ENCODE results near the gene ALOX15B.
"Not testable (repeated sequence)": the region's sequence is repeated elsewhere in the genome, so short reads cannot be mapped to it uniquely, and the experiment has no call there.

The ALOX15B gene

DNA sequence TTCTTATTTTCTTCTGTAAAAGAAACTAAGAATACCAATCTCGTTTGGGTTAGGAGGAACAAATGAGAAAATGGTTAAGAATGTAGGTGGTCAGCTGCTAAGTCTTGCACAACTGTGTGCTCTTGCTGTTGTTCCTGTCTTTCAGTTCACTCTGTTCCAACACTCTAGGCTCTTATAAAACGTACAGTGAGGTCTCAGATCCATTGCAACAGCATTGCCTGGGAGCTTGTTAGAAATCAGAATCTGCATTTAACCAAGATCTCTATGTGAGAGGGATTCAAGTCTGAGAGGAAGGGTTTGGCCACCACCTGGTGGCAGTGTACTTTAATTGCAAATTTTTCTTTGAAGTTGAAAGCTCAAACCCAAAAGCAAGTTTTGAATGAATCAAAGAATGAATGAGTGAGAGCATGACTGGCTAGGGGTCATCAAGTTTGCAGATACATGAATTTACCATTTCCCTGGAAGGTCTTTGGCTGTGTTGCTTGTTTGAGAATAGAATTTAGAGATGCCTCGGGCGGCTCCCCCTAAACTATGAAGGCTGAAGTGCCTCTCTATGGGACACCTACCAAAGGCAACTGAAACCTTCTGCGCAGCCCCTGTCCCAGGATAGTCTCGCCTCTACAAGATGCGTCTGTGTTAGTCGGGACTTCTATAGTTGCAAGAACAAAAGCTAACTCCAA is 2.5 kb downstream of the ALOX15B start:
- DNase-seq (ENCODE audit: low read depth) = peak; percentile 28

DNA sequence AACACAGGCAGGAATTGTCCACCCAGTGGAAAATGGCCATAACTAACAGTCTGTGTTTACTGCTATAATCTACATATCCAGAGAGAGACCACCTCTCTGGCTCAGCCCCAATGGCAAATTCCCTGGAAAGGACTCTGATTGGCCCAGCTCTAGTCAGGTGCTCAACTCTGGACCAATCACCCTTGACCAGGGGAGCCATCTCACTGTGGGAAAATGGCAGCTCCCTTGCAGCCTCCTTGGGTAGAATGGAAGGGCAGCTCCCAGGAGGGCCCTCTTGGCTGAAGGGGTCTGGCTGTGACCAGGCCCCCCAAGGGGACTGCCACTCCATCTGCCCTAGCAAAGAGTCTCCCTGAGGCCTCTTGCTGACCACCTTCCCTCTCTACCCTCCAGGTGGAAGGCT is 3.1 kb downstream of the ALOX15B start:
- DNase-seq (ENCODE audit: low read depth) = no peak

DNA sequence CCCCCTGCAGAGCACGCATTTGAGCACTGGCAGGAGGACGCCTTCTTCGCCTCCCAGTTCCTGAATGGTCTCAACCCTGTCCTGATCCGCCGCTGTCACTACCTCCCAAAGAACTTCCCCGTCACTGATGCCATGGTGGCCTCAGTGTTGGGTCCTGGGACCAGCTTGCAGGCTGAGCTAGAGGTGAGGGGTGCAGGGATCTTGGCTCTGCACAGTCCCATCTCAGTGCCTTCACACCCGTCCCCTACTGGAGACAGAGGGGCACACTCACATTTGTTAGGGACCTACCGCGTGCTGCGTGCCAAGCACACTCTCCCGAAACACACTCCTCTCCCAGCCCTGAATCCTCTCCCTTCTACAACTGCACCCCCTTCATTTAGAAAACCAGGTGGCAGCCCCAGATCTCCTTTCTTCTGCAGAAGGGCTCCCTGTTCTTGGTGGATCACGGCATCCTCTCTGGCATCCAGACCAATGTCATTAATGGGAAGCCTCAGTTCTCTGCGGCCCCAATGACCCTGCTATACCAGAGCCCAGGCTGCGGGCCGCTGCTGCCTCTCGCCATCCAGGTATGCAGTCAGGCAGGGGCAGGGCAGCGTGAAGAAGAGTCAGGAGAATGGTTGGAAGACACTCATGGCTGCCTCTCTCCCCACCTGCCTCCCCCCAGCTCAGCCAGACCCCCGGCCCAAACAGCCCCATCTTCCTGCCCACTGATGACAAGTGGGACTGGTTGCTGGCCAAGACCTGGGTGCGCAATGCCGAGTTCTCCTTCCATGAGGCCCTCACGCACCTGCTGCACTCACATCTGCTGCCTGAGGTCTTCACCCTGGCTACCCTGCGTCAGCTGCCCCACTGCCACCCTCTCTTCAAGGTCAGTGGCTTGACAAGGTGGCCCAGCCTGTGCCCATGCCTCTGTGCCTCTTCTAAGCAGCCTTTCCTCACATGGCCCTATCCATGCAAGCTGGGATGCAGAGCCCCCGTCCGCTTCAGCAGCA is 6.3 kb downstream of the ALOX15B start:
- DNase-seq (ENCODE audit: low read depth) = no peak

DNA sequence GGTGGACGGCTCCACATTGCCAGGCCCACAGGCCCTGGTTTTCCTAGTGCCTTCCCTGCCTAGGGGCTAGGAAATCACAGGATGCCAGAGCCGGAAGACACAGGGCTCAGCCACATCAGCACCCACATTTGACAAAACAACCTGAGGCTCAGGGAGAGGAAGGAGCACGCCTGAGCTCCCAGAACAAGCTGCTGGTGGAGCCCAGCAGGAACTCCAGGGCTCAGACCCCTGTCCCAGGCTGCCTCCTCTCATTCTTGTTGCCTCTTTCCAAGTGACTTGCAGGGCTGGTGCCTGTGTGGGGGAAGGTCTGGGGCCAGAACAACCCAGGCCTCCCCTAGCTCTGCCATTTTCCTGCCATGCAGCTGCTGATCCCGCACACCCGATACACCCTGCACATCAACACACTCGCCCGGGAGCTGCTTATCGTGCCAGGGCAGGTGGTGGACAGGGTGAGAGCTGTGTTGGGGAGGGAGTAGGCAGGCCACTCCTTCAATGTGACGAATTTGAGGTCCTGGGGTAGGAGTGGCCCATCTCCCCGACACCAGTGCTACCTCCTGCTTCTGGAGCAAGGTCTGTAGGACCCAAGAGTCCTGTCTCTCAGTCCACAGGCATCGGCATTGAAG is 7.6 kb downstream of the ALOX15B start:
- no peak for DNase-seq (ENCODE audit: low read depth)

DNA sequence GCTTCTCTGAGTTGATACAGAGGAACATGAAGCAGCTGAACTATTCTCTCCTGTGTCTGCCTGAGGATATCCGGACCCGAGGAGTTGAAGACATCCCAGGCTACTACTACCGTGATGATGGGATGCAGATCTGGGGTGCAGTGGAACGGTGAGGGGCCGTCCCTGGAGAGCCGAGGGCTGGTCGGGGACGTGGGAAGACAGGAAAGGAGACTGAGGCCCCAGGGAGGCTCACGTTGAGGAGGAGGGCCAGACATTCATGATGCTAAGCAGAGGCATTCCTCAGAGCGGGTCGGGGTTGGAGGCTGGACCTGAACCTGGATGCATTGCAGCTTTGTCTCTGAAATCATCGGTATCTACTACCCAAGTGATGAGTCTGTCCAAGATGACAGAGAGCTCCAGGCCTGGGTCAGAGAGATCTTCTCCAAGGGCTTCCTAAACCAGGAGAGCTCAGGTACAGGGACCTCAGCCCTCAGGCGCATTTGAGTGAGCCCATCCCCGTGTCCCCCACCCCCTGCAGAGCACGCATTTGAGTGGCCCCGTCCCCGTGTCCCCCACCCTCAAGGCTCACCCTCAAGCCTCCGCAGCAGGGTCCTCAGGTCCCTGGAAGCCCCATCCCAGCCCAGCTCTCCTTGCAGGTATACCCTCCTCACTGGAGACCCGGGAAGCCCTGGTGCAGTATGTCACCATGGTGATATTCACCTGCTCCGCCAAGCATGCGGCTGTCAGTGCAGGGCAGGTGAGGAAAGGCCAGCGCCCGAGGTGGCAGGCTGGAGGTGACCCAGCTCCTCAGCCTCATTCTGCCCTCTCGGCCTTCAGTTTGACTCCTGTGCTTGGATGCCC is 8.3 kb downstream of the ALOX15B start:
- DNase-seq (ENCODE audit: low read depth) = no peak

DNA sequence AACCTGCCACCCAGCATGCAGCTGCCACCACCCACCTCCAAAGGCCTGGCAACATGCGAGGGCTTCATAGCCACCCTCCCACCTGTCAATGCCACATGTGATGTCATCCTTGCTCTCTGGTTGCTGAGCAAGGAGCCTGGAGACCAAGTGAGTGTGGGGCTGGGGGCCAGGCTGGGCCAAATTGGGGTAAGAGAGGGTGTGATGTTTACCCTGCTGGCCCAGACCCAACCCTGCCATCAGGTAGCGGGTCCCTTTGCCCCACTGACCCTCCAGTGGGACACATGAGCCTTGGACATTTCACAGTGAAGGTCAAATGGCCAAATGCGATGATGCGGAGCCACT is 8.9 kb downstream of the ALOX15B start:
- DNase-seq (ENCODE audit: low read depth) = no peak

DNA sequence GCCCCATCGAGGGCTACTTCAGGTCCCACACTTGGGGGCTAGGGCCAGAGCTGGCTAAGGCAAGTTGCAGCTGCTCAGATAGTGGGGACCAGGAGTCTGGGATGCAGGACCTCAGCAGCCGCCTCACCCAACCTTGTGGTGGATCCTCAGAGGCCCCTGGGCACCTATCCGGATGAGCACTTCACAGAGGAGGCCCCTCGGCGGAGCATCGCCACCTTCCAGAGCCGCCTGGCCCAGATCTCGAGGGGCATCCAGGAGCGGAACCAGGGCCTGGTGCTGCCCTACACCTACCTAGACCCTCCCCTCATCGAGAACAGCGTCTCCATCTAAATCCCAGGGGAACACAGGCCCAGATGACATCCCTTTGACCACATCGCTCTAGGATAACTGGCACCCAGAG is 9.4 kb downstream of the ALOX15B start:
- DNase-seq (ENCODE audit: low read depth) = no peak

DNA sequence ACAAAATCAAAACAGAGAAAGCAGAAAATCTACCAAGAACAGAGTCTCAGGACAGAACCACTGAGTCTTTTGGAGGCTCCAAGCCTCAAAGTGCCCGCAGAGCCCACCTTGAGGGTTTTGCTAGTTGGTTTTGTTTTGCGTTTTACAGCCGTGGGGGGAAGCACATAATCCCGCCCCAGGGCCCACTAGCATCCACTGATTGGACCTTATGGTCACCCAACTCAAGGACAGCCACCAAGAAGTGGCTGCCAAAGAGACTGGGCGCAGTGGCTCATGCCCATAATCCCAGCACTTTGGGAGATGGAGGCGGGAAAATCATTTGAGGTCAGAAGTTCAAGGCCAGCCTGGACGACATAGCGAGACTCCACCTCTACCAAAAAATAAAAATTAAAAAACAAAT is 9.9 kb downstream of the ALOX15B start:
- no peak for DNase-seq (ENCODE audit: low read depth)

DNA sequence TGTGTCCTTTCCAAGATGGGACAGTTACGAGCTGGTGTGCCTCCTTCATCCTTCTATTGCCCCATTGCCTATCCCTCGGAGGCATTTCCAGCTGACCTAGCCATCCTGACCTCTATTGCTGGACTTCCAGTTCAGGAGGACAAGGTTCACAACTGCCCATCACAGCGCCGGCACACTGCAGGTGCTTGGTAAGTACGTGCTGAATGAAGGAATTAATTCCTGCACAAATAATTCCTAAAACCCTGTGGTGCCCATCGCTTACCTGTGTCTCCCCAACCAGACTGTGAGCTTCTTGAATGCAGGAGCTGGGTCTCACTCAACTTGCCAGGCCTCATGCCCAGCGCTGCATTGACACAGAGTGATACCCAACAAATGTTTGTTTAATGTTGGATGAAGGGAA is 13.0 kb downstream of the ALOX15B start:
- no peak for DNase-seq (ENCODE audit: low read depth)

DNA sequence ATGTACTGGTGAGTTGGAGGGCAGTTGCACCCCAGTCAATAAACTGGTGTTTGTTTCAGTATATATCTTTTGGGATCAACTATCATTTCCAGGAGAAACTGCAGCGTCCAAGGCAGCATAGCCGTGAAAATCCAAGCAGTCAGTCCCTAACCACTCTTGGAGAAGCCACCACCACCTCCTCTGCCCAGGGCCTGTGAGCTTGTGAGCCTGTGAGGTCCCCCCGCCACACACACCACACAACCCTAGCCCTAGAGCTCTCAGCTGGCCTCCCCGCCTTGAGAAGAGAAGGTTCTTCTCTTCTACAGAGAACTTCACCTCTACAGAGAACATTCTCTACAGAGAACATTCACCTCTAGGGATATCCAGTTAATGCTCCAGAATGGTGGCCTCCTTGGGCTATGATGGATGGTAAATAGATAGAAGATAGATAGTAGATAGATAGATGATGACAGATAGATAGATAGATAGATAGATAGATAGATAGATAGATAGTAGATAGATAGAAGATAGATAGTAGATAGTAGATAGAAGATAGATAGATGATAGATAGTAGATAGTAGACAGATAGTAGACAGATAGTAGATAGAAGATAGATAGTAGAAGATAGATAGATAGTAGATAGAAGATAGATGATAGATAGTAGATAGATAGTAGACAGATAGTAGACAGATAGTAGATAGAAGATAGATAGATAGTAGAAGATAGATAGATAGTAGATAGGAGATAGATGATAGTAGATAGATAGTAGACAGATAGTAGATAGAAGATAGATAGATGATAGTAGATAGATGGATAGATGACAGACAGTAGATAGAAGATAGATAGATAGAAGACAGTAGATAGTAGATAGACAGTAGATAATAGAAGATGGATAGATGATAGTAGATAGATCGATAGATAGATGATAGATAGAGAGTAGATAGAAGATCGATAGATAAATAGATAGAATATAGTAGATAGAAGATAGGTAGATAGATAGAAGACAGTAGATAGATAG is 13.7 kb downstream of the ALOX15B start:
- no peak for DNase-seq (ENCODE audit: low read depth)

DNA sequence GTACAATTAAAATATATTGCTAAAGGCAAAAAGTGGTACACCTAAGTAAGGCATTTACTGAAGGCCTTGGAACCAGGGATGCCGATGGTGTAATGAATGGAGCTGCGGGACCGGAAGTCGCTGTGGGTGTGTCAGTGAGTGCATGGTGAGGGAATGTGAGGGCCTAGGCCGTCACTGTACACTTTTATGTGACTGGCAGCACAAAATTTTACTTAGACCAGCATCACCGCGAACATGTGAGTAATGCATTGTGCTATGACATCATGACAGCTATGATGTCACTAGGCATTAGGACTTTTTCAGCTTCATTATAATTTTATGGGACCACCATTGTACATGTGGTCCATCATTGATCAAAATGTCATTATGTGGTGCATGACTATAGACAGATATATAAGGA is 14.7 kb downstream of the ALOX15B start:
- no peak for DNase-seq (ENCODE audit: low read depth)

DNA sequence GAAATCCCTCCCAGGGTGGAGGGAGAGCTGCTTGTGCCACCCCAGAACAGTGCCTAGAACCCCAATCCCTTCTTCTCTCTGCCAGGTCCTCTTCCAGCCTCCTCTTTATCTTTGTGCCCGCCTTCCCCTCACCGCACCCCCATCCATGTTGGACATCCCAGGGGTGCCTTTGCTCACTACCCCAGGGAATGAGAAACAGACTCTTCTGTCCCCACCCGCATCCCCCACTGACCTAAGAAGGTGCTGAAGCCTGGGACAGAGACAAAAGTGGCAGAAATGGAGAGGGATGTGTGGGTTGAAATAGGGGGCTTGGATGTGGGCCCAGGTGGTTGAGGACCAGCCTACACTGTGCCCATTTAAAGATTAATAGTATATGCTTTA is 17.0 kb downstream of the ALOX15B start:
- no peak for DNase-seq (ENCODE audit: low read depth)

DNA sequence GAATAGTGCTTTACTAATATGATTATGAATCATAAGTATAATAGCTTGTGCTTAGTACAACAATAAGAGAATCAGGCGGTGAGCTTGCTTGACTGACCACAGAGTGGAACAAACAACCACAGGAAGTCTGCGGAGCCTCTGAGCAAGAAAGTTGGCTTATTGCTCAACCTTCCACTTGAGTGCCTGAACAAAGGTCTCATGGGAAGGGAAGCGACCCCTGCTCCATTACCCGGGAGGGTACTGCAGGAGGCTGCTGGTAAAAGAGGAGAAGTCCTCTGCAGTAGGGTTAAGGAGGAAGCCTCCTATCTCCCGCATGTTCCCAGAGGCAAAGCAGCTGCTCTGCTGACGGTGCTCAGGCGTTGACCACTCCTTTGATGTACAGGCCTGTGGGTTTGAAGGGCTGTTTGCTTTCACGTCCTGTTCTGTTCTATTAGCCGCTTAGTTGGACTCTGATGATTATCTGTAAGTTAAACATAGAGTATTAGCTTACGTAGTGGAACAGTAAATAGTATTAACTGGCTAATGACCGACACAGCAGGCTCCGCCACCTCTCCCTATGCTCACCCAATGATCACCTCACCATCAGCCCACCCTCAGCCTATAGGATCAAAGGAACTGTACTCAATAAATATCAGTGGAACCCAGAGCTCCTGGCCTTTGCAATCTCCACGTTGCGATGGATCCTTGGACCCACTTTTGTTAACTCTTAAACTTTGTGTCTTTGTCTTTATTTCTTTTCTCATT is 17.5 kb downstream of the ALOX15B start:
- DNase-seq (ENCODE audit: low read depth) = no peak

DNA sequence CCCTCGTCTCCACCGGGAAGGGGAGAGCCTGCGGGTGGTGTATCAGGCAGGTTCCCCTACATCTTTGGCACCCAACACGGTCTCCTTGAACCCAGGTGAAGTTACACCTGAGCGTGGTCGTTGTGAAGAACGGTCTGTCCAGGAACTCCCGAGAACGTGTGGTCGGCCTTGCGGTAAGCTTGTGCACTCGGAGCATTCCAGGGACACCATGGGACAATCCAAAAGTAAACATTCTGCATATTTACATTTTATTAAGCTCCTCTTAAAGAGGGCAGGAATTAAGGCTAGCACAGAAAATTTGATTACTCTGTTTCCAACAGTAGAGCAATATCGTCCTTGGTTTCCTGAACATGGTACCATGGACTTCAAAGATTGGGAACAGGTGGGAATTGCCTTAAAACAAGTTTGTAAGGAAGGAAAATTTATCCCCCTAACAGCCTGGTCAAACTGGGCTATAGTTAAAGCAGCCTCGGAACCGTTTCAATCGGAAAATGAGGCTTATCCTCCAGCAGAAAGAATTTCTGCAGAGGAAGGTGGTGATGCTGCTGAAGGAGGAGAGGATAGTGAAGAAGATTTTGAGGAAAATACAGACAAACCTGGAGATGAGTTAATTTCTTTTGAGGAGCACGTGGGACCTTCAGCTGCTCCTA is 18.2 kb downstream of the ALOX15B start:
- DNase-seq (ENCODE audit: low read depth) = no peak

DNA sequence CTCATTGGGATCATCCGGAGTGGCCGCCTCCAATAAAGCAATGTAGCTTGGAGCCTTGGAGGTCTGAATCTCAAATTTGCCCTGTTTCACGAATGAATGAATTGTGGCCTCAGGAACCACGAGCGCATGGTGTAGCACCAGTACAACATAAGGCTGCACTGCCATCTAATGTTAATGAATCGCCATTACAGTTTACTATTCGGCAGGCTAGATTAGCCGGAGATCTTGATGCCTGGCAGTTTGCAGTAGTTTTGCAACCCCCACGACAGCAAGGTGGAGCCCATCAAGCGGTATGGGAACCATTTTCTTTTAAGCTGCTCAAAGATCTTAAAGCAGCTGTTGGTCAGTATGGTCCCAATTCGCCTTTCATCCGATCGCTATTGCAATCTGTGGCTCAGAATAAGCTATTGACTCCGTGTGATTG is 18.8 kb downstream of the ALOX15B start:
- peak; percentile 44 for DNase-seq (ENCODE audit: low read depth)

DNA sequence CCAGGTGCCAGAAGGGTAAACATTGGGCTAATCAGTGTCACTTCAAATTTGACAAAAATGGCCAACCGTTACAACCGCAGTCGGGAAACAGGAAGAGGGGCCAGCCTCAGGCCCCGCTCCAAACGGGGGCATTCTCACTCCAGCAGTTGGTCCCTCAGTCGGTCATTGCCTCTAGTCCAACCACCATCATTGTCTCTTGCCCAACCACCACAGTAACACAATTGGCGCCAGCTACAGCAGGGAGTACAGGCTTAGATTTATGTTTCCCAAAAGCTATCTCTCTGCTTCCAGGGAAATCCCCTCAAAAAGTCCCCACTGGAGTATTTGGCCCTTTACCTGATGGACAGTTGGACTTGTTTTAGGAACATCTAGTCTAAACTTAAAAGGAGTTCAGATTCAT is 20.3 kb downstream of the ALOX15B start:
- no peak for DNase-seq (ENCODE audit: low read depth)

DNA sequence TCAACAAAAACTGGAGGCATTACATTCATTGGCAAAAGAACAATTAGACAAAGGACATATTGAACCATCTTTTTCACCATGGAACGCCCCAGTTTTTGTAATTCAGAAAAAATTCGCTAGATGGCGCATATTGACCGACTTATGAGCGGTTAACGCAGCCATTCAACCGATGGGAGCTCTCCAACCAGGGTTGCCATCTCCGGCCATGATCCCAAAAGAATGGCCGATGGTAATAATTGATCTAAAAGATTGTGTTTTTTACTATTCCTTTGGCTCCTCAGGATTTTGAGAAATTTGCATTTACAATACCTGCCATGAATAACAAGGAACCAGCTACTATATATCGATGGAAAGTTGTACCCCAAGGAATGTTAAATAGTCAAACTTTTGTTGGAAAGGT is 21.4 kb downstream of the ALOX15B start:
- DNase-seq (ENCODE audit: low read depth) = peak; percentile 40

DNA sequence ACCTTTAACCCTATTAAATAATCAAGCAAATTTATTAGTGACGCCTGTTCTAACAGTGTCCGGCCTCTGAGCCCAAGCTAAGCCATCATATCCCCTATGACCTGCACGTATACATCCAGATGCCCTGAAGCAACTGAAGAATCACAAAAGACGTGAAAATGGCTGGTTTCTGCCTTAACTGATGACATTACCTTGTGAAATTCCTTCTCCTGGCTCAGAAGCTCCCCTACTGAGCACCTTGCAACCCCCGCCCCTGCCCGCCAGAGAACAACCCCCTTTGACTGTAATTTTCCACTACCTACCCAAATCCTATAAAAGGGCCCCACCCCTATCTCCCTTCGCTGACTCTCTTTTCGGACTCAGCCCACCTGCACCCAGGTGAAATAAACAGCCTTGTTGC is 23.0 kb downstream of the ALOX15B start:
- not testable (repeated sequence) for DNase-seq (ENCODE audit: low read depth)

DNA sequence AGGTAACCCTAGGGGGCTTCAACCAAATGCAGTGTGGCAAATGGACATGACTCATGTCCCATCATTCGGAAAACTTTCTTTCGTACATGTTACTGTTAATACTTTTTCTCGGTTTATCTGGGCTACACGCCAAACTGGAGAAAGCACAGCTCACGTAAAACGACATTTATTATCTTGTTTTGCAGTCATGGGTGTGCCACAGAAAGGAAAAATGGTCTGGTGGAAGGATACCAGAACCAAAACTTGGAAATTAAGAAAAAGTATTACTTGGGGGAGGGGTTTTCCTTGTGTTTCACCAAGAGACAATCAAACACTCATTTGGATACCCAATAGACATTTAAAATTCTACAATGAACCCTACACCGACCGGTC is 23.6 kb downstream of the ALOX15B start:
- no peak for DNase-seq (ENCODE audit: low read depth)
